ENCODE results near the gene SLC25A42. TPM values are rescaled to one million over a fixed set of nuclear protein-coding genes. Genes with fewer than 3 reads are reported as not detected.

Gene SLC25A42
- total and polyA plus RNA-seq, 2 experiments from 2014 or later: 13.8 to 23.2 TPM

- Histone ChIP-seq H3K27me3 (no peaks in the 10 kb centered on the region), H3K79me2 (no peaks in the 10 kb centered on the region), H3K9me3 (ENCODE audit: low read depth) (no peaks in the 10 kb centered on the region), H3K9me2 (replicated peaks; ENCODE audit: insufficient read depth) (no peaks in the 10 kb centered on the region), H3K36me3 (replicated peaks; ENCODE audit: insufficient read depth, low read depth) (no peaks in the 10 kb centered on the region), H3K4me3 (no peak overlapping the region), H3K4me2 (no peak overlapping the region), H3K4me1 (ENCODE audit: insufficient read depth) (no peaks in the 10 kb centered on the region), H4K20me1 (ENCODE audit: insufficient read depth, poor library complexity, severe bottlenecking) (no peaks in the 10 kb centered on the region), H3K27ac (no peak overlapping the region), H2AFZ (no peak overlapping the region)
- 91% methylated on average over 16 of the region's 17 CpGs for WGBS (ENCODE audit: low lambda C conversion rate, missing lambda C conversion rate)
- no peak for DNase-seq (ENCODE audit: low spot score)
- TF ChIP-seq EZH2phosphoT487 (IDR thresholded peaks at IDR 0.05; ENCODE audit: low read depth, severe bottlenecking, unreplicated experiment) (no peak), EZH2 (IDR thresholded peaks at IDR 0.05; ENCODE audit: borderline replicate concordance) (no peak)
- TF ChIP-seq, protein P1, sequence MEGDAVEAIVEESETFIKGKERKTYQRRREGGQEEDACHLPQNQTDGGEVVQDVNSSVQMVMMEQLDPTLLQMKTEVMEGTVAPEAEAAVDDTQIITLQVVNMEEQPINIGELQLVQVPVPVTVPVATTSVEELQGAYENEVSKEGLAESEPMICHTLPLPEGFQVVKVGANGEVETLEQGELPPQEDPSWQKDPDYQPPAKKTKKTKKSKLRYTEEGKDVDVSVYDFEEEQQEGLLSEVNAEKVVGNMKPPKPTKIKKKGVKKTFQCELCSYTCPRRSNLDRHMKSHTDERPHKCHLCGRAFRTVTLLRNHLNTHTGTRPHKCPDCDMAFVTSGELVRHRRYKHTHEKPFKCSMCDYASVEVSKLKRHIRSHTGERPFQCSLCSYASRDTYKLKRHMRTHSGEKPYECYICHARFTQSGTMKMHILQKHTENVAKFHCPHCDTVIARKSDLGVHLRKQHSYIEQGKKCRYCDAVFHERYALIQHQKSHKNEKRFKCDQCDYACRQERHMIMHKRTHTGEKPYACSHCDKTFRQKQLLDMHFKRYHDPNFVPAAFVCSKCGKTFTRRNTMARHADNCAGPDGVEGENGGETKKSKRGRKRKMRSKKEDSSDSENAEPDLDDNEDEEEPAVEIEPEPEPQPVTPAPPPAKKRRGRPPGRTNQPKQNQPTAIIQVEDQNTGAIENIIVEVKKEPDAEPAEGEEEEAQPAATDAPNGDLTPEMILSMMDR (IDR thresholded peaks at IDR 0.05; ENCODE audit: poor library complexity): no peak
Measured at GRCh38 chr19:19059018-19059836, 4.6 kb upstream of the SLC25A42 start.

- no peaks in the 10 kb centered on the region for H3K9me2 ChIP-seq (replicated peaks; ENCODE audit: insufficient read depth)
- no peaks in the 10 kb centered on the region for H3K4me1 ChIP-seq (ENCODE audit: insufficient read depth)
- no peak overlapping the region for H3K4me3 ChIP-seq
- H4K20me1 ChIP-seq (ENCODE audit: insufficient read depth, poor library complexity, severe bottlenecking): no peaks in the 10 kb centered on the region
- 92% methylated on average over 12 of the region's 12 CpGs for whole genome bisulfite sequencing (ENCODE audit: low lambda C conversion rate, missing lambda C conversion rate)
- H3K79me2 ChIP-seq: no peaks in the 10 kb centered on the region
- no peaks in the 10 kb centered on the region for H3K27me3 ChIP-seq
- no peak overlapping the region for H3K4me2 ChIP-seq
- DNase-seq (ENCODE audit: low spot score): no peak
- H2AFZ ChIP-seq: no peak overlapping the region
- no peak overlapping the region for H3K27ac ChIP-seq
- H3K36me3 ChIP-seq (replicated peaks; ENCODE audit: insufficient read depth, low read depth): no peaks in the 10 kb centered on the region
- H3K9me3 ChIP-seq (ENCODE audit: low read depth): no peaks in the 10 kb centered on the region
- TF ChIP-seq, protein P1 (IDR thresholded peaks at IDR 0.05; ENCODE audit: poor library complexity): no peak
- TF ChIP-seq EZH2 (IDR thresholded peaks at IDR 0.05; ENCODE audit: borderline replicate concordance) (no peak), EZH2phosphoT487 (IDR thresholded peaks at IDR 0.05; ENCODE audit: low read depth, severe bottlenecking, unreplicated experiment) (no peak)
Measured at GRCh38 chr19:19059837-19060611, 3.8 kb upstream of the SLC25A42 start.

GRCh38 chr19:19061506-19061905 is 2.3 kb upstream of the SLC25A42 start:
- Histone ChIP-seq H2AFZ (no peak overlapping the region), H3K36me3 (replicated peaks; ENCODE audit: insufficient read depth, low read depth) (no peaks in the 10 kb centered on the region), H3K27me3 (no peaks in the 10 kb centered on the region), H3K4me1 (ENCODE audit: insufficient read depth) (no peaks in the 10 kb centered on the region), H3K9me3 (ENCODE audit: low read depth) (no peaks in the 10 kb centered on the region), H3K4me2 (no peak overlapping the region), H3K79me2 (no peaks in the 10 kb centered on the region), H3K9me2 (replicated peaks; ENCODE audit: insufficient read depth) (no peaks in the 10 kb centered on the region), H3K4me3 (no peak overlapping the region), H3K27ac (no peak overlapping the region), H4K20me1 (ENCODE audit: insufficient read depth, poor library complexity, severe bottlenecking) (no peaks in the 10 kb centered on the region)
- TF ChIP-seq EZH2phosphoT487 (IDR thresholded peaks at IDR 0.05; ENCODE audit: low read depth, severe bottlenecking, unreplicated experiment) (no peak), EZH2 (IDR thresholded peaks at IDR 0.05; ENCODE audit: borderline replicate concordance) (no peak)
- TF ChIP-seq, protein P1 (IDR thresholded peaks at IDR 0.05; ENCODE audit: poor library complexity): no peak
- DNase-seq (ENCODE audit: low spot score): no peak
- WGBS (ENCODE audit: low lambda C conversion rate, missing lambda C conversion rate): 96% methylated on average over 8 of the region's 8 CpGs
